Smooth muscle cell of trachea (primary cell): Measurements from ENCODE around the gene SLC16A14. TPM values are rescaled to one million over a fixed set of nuclear protein-coding genes. Genes with fewer than 3 reads are reported as not detected.

ENCODE experiments used
- total RNA-seq: library from RNA; depleted of rRNA; stranded (reverse); fragments of >200 nt; gene quantifications from 2 replicates; pipeline ENCODE4 v1.2.1, GENCODE V29; 2014

The SLC16A14 gene, protein sequence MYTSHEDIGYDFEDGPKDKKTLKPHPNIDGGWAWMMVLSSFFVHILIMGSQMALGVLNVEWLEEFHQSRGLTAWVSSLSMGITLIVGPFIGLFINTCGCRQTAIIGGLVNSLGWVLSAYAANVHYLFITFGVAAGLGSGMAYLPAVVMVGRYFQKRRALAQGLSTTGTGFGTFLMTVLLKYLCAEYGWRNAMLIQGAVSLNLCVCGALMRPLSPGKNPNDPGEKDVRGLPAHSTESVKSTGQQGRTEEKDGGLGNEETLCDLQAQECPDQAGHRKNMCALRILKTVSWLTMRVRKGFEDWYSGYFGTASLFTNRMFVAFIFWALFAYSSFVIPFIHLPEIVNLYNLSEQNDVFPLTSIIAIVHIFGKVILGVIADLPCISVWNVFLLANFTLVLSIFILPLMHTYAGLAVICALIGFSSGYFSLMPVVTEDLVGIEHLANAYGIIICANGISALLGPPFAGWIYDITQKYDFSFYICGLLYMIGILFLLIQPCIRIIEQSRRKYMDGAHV
- total RNA-seq = 2.0 and 2.6 TPM in 2 replicates

DNA sequence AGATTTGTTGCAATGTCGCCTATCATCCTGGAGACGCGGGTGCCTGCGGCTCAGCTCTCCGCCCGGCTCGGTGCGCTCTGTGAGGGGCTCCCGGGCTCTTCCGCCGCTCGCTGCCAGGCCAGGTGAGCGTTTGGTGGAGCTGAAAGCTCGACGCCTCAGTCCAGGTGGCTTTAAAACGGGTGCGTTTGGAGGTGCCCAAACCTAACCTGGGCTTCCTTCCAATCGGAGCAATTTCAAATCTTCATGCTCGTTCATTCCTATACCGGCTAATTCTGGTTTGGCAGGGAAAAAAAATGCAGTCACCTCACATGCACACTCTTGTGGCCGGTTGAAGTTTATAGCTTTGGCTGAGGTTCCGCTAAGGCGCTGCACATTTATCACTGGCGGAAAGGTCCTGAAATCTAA is at the start of gene SLC16A14:
SLC16A14 (minus strand) TSS at position 274 of the 405 bp plus-strand sequence. CDS start 9,572 bp downstream, outside the sequence.

Other genes starting within 250 kb of the SLC16A14 start
- gene TRIP12, start 146.9 kb downstream of the SLC16A14 start, total RNA-seq = 254 and 282 TPM in 2 replicates
- gene FBXO36, start 146.4 kb downstream of the SLC16A14 start, total RNA-seq = 2.5 and 4.9 TPM in 2 replicates
- 9.8 and 13.4 TPM in 2 replicates for gene SP110, start 151.1 kb upstream of the SLC16A14 start, total RNA-seq
- 0.33 and 0.87 TPM in 2 replicates for gene SP140, start 156.8 kb upstream of the SLC16A14 start, total RNA-seq